ENCODE measurements around the gene HPD. TPM values are rescaled to one million over a fixed set of nuclear protein-coding genes. Genes with fewer than 3 reads are reported as not detected.

The HPD gene
- total RNA-seq, 1 donor from 2014 or later = not detected

GRCh38 chr12:121797937-121798786 lies 60.5 kb downstream of the HPD start:
- H3K27ac Mint-ChIP-seq (ENCODE audit: unreplicated experiment) = peak overlapping the region; percentile 92
- H3K9me3 Mint-ChIP-seq (ENCODE audit: unreplicated experiment) = no peaks in the 10 kb centered on the region
- H3K4me3 Mint-ChIP-seq (ENCODE audit: unreplicated experiment) = peak overlapping the region; percentile 77
- DNase-seq (ENCODE audit: extremely low spot score, unreplicated experiment) = no peak
- H3K27me3 Mint-ChIP-seq (ENCODE audit: unreplicated experiment) = no peaks in the 10 kb centered on the region
- no peak for TF ChIP-seq CTCF (IDR thresholded peaks at IDR 0.05)
- H3K36me3 Mint-ChIP-seq (ENCODE audit: unreplicated experiment) = peaks cover 17% of the 10 kb centered on the region
- peaks cover 51% of the 10 kb centered on the region for H3K4me1 Mint-ChIP-seq (ENCODE audit: unreplicated experiment)

GRCh38 chr12:121796855-121797751 lies 61.6 kb downstream of the HPD start:
- Mint-ChIP-seq H3K4me1 (ENCODE audit: unreplicated experiment) (peaks cover 55% of the 10 kb centered on the region), H3K36me3 (ENCODE audit: unreplicated experiment) (peaks cover 17% of the 10 kb centered on the region), H3K27me3 (ENCODE audit: unreplicated experiment) (no peaks in the 10 kb centered on the region), H3K9me3 (ENCODE audit: unreplicated experiment) (no peaks in the 10 kb centered on the region), H3K4me3 (ENCODE audit: unreplicated experiment) (peak overlapping the region; percentile 68), H3K27ac (ENCODE audit: unreplicated experiment) (peak overlapping the region; percentile 92)
- TF ChIP-seq CTCF (IDR thresholded peaks at IDR 0.05) = peak; percentile 42
- DNase-seq (ENCODE audit: extremely low spot score, unreplicated experiment) = no peak

- Mint-ChIP-seq H3K27me3 (ENCODE audit: unreplicated experiment) (no peaks in the 10 kb centered on the region), H3K9me3 (ENCODE audit: unreplicated experiment) (no peaks in the 10 kb centered on the region), H3K4me3 (ENCODE audit: unreplicated experiment) (peak overlapping the region; percentile 67), H3K27ac (ENCODE audit: unreplicated experiment) (peak overlapping the region; percentile 95), H3K36me3 (ENCODE audit: unreplicated experiment) (peaks cover 10% of the 10 kb centered on the region), H3K4me1 (ENCODE audit: unreplicated experiment) (peaks cover 52% of the 10 kb centered on the region)
- TF ChIP-seq CTCF (IDR thresholded peaks at IDR 0.05) = peak; percentile 95
- DNase-seq (ENCODE audit: extremely low spot score, unreplicated experiment) = peak; percentile 95
Observed at GRCh38 chr12:121795034-121795968, 63.4 kb downstream of the HPD start.

GRCh38 chr12:121794534-121795033 lies 64.1 kb downstream of the HPD start:
- DNase-seq (ENCODE audit: extremely low spot score, unreplicated experiment) = no peak
- Mint-ChIP-seq H3K27me3 (ENCODE audit: unreplicated experiment) (no peaks in the 10 kb centered on the region), H3K27ac (ENCODE audit: unreplicated experiment) (peak overlapping the region; percentile 95), H3K4me1 (ENCODE audit: unreplicated experiment) (peaks cover 53% of the 10 kb centered on the region), H3K36me3 (ENCODE audit: unreplicated experiment) (peaks cover 10% of the 10 kb centered on the region), H3K4me3 (ENCODE audit: unreplicated experiment) (peak overlapping the region; percentile 70), H3K9me3 (ENCODE audit: unreplicated experiment) (no peaks in the 10 kb centered on the region)
- TF ChIP-seq CTCF (IDR thresholded peaks at IDR 0.05) = no peak

Data from osteocyte (in vitro differentiated cells).